Osteocyte (in vitro differentiated cells): ENCODE data around the gene FRAS1. TPM values are rescaled to one million over a fixed set of nuclear protein-coding genes. Genes with fewer than 3 reads are reported as not detected.

Experiments
- DNase-seq: peaks from one replicate; pipeline ENCODE4 v3.0.0; 2021; ENCODE audit warnings: mixed read lengths; ENCODE audit not compliant: unreplicated experiment; ENCODE audit errors: extremely low spot score
- H3K27ac Mint-ChIP-seq: one replicate; pipeline ENCODE4 v1.8.0; 2021; ENCODE audit warnings: mild to moderate bottlenecking, mixed read lengths; ENCODE audit not compliant: unreplicated experiment
- H3K27me3 Mint-ChIP-seq: one replicate; pipeline ENCODE4 v1.8.0; 2021; ENCODE audit warnings: mixed read lengths; ENCODE audit not compliant: unreplicated experiment
- H3K36me3 Mint-ChIP-seq: one replicate; pipeline ENCODE4 v1.8.0; 2021; ENCODE audit warnings: mixed read lengths; ENCODE audit not compliant: unreplicated experiment
- H3K4me1 Mint-ChIP-seq: one replicate; pipeline ENCODE4 v1.8.0; 2021; ENCODE audit warnings: mixed read lengths; ENCODE audit not compliant: unreplicated experiment
- H3K4me3 Mint-ChIP-seq: one replicate; pipeline ENCODE4 v1.8.0; 2021; ENCODE audit warnings: mild to moderate bottlenecking, moderate library complexity, mixed read lengths; ENCODE audit not compliant: unreplicated experiment
- H3K9me3 Mint-ChIP-seq: one replicate; pipeline ENCODE4 v1.8.0; 2021; ENCODE audit warnings: mixed read lengths; ENCODE audit not compliant: unreplicated experiment
- total RNA-seq: library from RNA; stranded (reverse); gene quantifications from 2 replicates; pipeline ENCODE4 v1.2.1, GENCODE V29; 2021
- TF ChIP-seq, protein P1 (sequence below): fragments of 200-600 bp; sonication (generic); IDR thresholded peaks from 2 replicates; pipeline ENCODE4 v1.5.0; 2021; ENCODE audit warnings: antibody characterized with exemption, mild to moderate bottlenecking, moderate library complexity

FRAS1 gene
- total RNA-seq, 1 donor from 2014 or later: 0.89 TPM

DNA sequence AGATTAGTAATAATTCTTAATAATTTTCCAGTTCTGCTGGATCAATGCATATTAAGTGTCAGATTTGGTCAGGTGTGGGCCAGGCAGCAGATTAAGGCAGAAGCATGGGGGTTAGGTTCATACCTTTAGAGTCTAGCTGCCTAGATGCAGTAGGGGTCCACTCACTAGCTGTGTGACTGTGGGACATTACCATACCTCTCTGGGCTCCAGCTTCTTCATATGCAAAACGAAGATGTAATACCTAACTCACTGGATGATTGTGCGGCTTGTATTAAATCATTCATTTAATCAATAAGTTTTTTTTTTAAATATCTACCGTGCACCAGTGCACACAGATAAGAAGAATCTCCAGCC is 495.9 kb downstream of the FRAS1 start:
- Mint-ChIP-seq H3K9me3 (no peaks in the 10 kb centered on the region), H3K27me3 (peaks cover 18% of the 10 kb centered on the region), H3K4me3 (no peak overlapping the region), H3K27ac (no peak overlapping the region), H3K36me3 (no peaks in the 10 kb centered on the region), H3K4me1 (peaks cover 19% of the 10 kb centered on the region)
- no peak for DNase-seq
- TF ChIP-seq, protein P1, sequence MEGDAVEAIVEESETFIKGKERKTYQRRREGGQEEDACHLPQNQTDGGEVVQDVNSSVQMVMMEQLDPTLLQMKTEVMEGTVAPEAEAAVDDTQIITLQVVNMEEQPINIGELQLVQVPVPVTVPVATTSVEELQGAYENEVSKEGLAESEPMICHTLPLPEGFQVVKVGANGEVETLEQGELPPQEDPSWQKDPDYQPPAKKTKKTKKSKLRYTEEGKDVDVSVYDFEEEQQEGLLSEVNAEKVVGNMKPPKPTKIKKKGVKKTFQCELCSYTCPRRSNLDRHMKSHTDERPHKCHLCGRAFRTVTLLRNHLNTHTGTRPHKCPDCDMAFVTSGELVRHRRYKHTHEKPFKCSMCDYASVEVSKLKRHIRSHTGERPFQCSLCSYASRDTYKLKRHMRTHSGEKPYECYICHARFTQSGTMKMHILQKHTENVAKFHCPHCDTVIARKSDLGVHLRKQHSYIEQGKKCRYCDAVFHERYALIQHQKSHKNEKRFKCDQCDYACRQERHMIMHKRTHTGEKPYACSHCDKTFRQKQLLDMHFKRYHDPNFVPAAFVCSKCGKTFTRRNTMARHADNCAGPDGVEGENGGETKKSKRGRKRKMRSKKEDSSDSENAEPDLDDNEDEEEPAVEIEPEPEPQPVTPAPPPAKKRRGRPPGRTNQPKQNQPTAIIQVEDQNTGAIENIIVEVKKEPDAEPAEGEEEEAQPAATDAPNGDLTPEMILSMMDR: no peak

DNA sequence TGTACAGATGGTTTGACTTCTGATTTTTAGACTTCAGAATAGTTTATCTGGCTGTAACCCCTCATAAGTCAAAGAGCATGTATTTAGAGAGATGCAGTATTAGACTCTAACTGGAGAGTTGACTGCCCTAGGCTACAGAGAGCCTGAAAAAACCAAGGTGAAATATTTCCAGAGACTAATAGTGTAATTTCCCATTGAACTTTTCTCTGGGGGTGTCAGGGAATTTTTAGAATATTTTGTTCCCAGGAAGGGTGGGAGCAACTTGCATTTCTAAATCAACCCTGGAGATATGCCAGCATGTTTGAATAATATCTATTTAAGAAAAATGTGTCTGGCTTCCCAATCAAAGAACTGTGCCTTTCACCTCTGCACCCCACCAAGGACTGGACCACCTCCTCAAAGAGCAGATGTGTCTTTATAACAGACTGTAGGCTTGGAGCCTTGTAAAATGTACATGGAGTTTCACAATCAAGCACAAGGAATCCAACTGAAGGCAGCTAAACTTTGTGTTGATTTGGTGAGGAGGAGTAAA is 496.5 kb downstream of the FRAS1 start:
- H3K27ac Mint-ChIP-seq: no peak overlapping the region
- no peak for DNase-seq

DNA sequence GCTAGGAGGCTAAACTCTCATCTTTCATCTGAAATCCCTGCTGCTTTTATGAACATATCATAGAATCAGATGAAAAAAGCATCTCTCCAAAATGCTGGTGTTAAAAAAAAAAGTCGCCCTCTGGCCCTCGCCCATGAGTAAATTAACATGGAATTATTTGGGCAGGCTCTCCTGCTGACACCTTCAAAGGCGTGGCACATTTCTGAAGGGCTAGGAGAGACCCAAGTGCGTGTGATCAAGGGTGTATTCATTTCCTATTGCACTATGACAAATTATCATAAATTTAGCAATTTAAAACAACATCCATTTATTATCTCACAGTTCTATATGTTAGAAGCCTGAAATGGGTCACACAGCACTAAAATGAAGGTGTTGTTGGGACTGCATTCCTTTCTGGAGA is 499.5 kb downstream of the FRAS1 start:
- Mint-ChIP-seq H3K4me3 (no peak overlapping the region), H3K27me3 (no peaks in the 10 kb centered on the region), H3K4me1 (peaks cover 26% of the 10 kb centered on the region), H3K9me3 (no peaks in the 10 kb centered on the region), H3K36me3 (no peaks in the 10 kb centered on the region), H3K27ac (no peak overlapping the region)
- DNase-seq: no peak
- TF ChIP-seq, protein P1: no peak

More for the DNA sequence above, 496.5 kb downstream of the FRAS1 start:
- no peaks in the 10 kb centered on the region for H3K9me3 Mint-ChIP-seq
- peaks cover 19% of the 10 kb centered on the region for H3K4me1 Mint-ChIP-seq
- H3K4me3 Mint-ChIP-seq: no peak overlapping the region
- peaks cover 18% of the 10 kb centered on the region for H3K27me3 Mint-ChIP-seq
- TF ChIP-seq, protein P1: no peak
- H3K36me3 Mint-ChIP-seq: no peaks in the 10 kb centered on the region

DNA sequence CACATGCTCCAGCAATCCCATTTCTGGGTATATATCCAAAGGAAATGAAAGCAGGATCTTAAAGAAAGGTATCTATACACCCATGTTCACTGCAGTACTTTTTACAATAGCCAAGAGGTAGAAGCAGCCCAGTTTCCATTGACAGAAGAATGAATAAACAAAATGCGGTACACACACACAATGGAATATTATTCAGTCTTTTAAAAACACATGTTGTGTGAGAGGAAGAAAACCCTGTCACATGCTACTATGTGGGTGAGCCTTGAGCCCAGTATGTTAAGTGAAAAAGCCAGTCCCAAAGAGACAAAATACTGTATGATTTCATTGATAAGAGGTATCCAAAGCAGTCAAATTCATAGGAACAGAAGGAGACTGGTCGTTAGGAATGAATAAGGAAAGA is 500.7 kb downstream of the FRAS1 start:
- Mint-ChIP-seq H3K4me1 (peaks cover 28% of the 10 kb centered on the region), H3K27ac (no peak overlapping the region), H3K36me3 (no peaks in the 10 kb centered on the region), H3K27me3 (no peaks in the 10 kb centered on the region), H3K9me3 (no peaks in the 10 kb centered on the region), H3K4me3 (no peak overlapping the region)
- TF ChIP-seq, protein P1: no peak
- no peak for DNase-seq

DNA sequence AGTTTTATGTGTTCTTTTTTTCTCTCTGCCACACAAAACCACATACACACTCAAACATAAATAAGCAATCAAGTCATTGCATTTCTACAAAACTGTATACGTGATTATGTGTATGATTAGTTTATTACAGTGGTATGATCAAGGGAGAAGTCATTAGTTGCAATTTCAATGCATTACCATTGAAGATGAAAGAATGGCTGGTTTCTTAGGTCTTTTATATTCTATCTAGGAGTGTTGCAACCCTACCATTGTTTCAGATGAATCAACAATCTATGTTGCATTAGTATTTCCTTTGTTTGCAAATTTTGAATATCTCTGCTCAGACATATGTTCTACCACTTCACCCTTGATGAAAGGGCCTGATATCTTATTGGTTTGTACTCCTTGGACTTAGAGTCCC is 501.3 kb downstream of the FRAS1 start:
- no peak overlapping the region for H3K27ac Mint-ChIP-seq
- TF ChIP-seq, protein P1: no peak
- no peak for DNase-seq
- no peak overlapping the region for H3K4me3 Mint-ChIP-seq
- H3K4me1 Mint-ChIP-seq: peaks cover 26% of the 10 kb centered on the region
- H3K36me3 Mint-ChIP-seq: no peaks in the 10 kb centered on the region
- H3K27me3 Mint-ChIP-seq: no peaks in the 10 kb centered on the region
- H3K9me3 Mint-ChIP-seq: no peaks in the 10 kb centered on the region
